Activated CD8-positive, alpha-beta T cell treated with anti-CD3 and anti-CD28 coated beads for 36 hours (primary cell): ENCODE results near the gene MAP3K4. TPM values are rescaled to one million over a fixed set of nuclear protein-coding genes. Genes with fewer than 3 reads are reported as not detected.

ENCODE experiments used
- ATAC-seq: fragments of 200-7000 bp; cut with Tn5 transposase; one replicate; pipeline ENCODE4 v1.10.0; 2021; ENCODE audit warnings: mild to moderate bottlenecking, moderate library complexity
- CTCF ChIA-PET: fragments of 350-600 bp; sonication (Branson Sonifier 250); formaldehyde crosslinking; loops from one replicate; lab custom pipeline; 2021; ENCODE audit warnings: antibody characterized with exemption; lab: Charles Lee
- POLR2A ChIA-PET: fragments of 350-600 bp; sonication (Branson Sonifier 250); formaldehyde crosslinking; loops from one replicate; lab custom pipeline; 2021; ENCODE audit warnings: antibody characterized with exemption; lab: Charles Lee
- DNase-seq: peaks from one replicate; pipeline ENCODE4 v3.0.0-alpha.2; 2020
- H3K27ac Mint-ChIP-seq: one replicate; pipeline ENCODE4 v1.8.0; 2021; ENCODE audit warnings: mild to moderate bottlenecking, mixed read lengths
- H3K27me3 Mint-ChIP-seq: one replicate; pipeline ENCODE4 v1.8.0; 2021; ENCODE audit warnings: mixed read lengths
- H3K36me3 Mint-ChIP-seq: one replicate; pipeline ENCODE4 v1.8.0; 2021; ENCODE audit warnings: low read depth, mixed read lengths
- H3K4me1 Mint-ChIP-seq: one replicate; pipeline ENCODE4 v1.8.0; 2021; ENCODE audit warnings: low read depth, mixed read lengths
- H3K4me3 Mint-ChIP-seq: one replicate; pipeline ENCODE4 v1.8.0; 2021; ENCODE audit warnings: mild to moderate bottlenecking, moderate library complexity, mixed read lengths
- H3K9me3 Mint-ChIP-seq: one replicate; pipeline ENCODE4 v1.8.0; 2021; ENCODE audit warnings: mixed read lengths
- CTCF ChIP-seq: fragments of 200-600 bp; IDR thresholded peaks from one replicate; pipeline ENCODE4 v1.8.0; 2022; ENCODE audit warnings: antibody characterized with exemption, mild to moderate bottlenecking
- intact Hi-C: fragments of 100-400 bp; cut with micrococcal nuclease; formaldehyde crosslinking; loops from one replicate; pipeline ENCODE4 v1.10.0; 2022
- total RNA-seq, 2 experiments: library from RNA; stranded (reverse); gene quantifications; one replicate each; pipeline ENCODE4 v1.2.3, GENCODE V29; 2021

MAP3K4 gene
- total RNA-seq, 2 experiments from 2014 or later = 31.3 to 48.7 TPM

GRCh38 chr6:161041274-161041673, 49.7 kb downstream of the MAP3K4 start:
- CTCF ChIA-PET = no interaction called here

GRCh38 chr6:161044335-161044734, 52.8 kb downstream of the MAP3K4 start:
- no peak for TF ChIP-seq CTCF
- Mint-ChIP-seq H3K36me3 (peaks cover 27% of the 10 kb centered on the region), H3K9me3 (no peaks in the 10 kb centered on the region), H3K4me1 (peaks cover 8% of the 10 kb centered on the region), H3K27me3 (no peaks in the 10 kb centered on the region), H3K4me3 (no peak overlapping the region), H3K27ac (no peak overlapping the region)
- ChIA-PET CTCF (no interaction called here), POLR2A (no interaction called here)
- no peak for DNase-seq
- ATAC-seq = no peak
- intact Hi-C loops = no loop called here

More at GRCh38 chr6:161041274-161041673, 49.7 kb downstream of the MAP3K4 start:
- Mint-ChIP-seq H3K9me3 (no peaks in the 10 kb centered on the region), H3K27me3 (no peaks in the 10 kb centered on the region), H3K4me3 (no peak overlapping the region), H3K4me1 (peaks cover 20% of the 10 kb centered on the region), H3K27ac (no peak overlapping the region), H3K36me3 (peaks cover 34% of the 10 kb centered on the region)
- no peak for DNase-seq
- intact Hi-C loops = no loop called here
- no peak for TF ChIP-seq CTCF
- no peak for ATAC-seq
- POLR2A ChIA-PET = no interaction called here

GRCh38 chr6:161048641-161049040, 57.1 kb downstream of the MAP3K4 start:
- Mint-ChIP-seq H3K9me3 (no peaks in the 10 kb centered on the region), H3K27me3 (no peaks in the 10 kb centered on the region), H3K27ac (no peak overlapping the region), H3K36me3 (peaks cover 31% of the 10 kb centered on the region), H3K4me3 (no peak overlapping the region), H3K4me1 (peaks cover 10% of the 10 kb centered on the region)
- intact Hi-C loops = no loop called here
- ChIA-PET POLR2A (interaction anchor here (1.1 kb wide), 1 partner anchor 9 kb away, joined by 3 read pairs; no protein-coding TSS in a partner anchor), CTCF (interaction anchor here (0.6 to 1.3 kb wide), 3 partner anchors 47 to 622 kb away, joined by 3 read pairs; no protein-coding TSS in a partner anchor)
- DNase-seq = no peak
- TF ChIP-seq CTCF = no peak
- no peak for ATAC-seq

- Mint-ChIP-seq H3K4me3 (no peak overlapping the region), H3K9me3 (no peaks in the 10 kb centered on the region), H3K4me1 (peaks cover 5% of the 10 kb centered on the region), H3K27ac (no peak overlapping the region), H3K36me3 (peaks cover 28% of the 10 kb centered on the region), H3K27me3 (no peaks in the 10 kb centered on the region)
- TF ChIP-seq CTCF = no peak
- CTCF ChIA-PET = no interaction called here
- intact Hi-C loops = no loop called here
- no peak for DNase-seq
- ATAC-seq = no peak
- POLR2A ChIA-PET = no interaction called here
These were observed 58.7 kb downstream of the MAP3K4 start for GRCh38 chr6:161050134-161050765.

GRCh38 chr6:161053103-161053502, 61.5 kb downstream of the MAP3K4 start:
- DNase-seq (no peak), ATAC-seq (no peak)
- peaks cover 29% of the 10 kb centered on the region for H3K36me3 Mint-ChIP-seq
- H3K4me3 Mint-ChIP-seq = no peak overlapping the region
- H3K9me3 Mint-ChIP-seq = no peaks in the 10 kb centered on the region
- ChIA-PET CTCF (no interaction called here), POLR2A (interaction anchor here (1.2 kb wide), 1 partner anchor 19 kb away, joined by 3 read pairs; no protein-coding TSS in a partner anchor)
- intact Hi-C loops = no loop called here
- H3K27ac Mint-ChIP-seq = no peak overlapping the region
- peaks cover 10% of the 10 kb centered on the region for H3K4me1 Mint-ChIP-seq
- no peaks in the 10 kb centered on the region for H3K27me3 Mint-ChIP-seq
- TF ChIP-seq CTCF = no peak
